WTC11 (cell line): ENCODE results near the gene ZRANB1.

Source experiments
- AR ChIP-seq: fragments of 250-450 bp; sonication (Bioruptor Pico); IDR thresholded peaks from 2 replicates; pipeline ENCODE4 v1.9.0; 2021; ENCODE audit warnings: mild to moderate bottlenecking
- ATF2 ChIP-seq: sonication (generic); formaldehyde crosslinking; IDR thresholded peaks from 2 replicates; pipeline ENCODE4 v1.8.1; 2022; ENCODE audit warnings: low read depth, missing genetic modification reagents, borderline replicate concordance
- CREB1 ChIP-seq: sonication (generic); formaldehyde crosslinking; IDR thresholded peaks from 2 replicates; pipeline ENCODE4 v1.8.0; 2023; ENCODE audit warnings: mild to moderate bottlenecking, missing genetic modification reagents
- CTCF ChIP-seq: fragments of 200-600 bp; IDR thresholded peaks from 2 replicates; pipeline ENCODE4 v1.8.0; 2022; ENCODE audit warnings: antibody characterized with exemption
- GABPB1 ChIP-seq: sonication (generic); formaldehyde crosslinking; IDR thresholded peaks from 2 replicates; pipeline ENCODE4 v1.8.1; 2023; ENCODE audit warnings: mild to moderate bottlenecking, missing genetic modification reagents
- GTF2I ChIP-seq: fragments of 250-450 bp; sonication (Bioruptor Pico); conservative IDR thresholded peaks from 2 replicates; pipeline ENCODE4 v1.4.0; 2021; ENCODE audit warnings: mild to moderate bottlenecking
- HMGXB4 ChIP-seq: sonication (generic); formaldehyde crosslinking; IDR thresholded peaks from 2 replicates; pipeline ENCODE4 v1.8.1; 2023; ENCODE audit warnings: mild to moderate bottlenecking, moderate library complexity, missing genetic modification reagents
- IRF1 ChIP-seq: sonication (generic); formaldehyde crosslinking; IDR thresholded peaks from 2 replicates; pipeline ENCODE4 v1.8.0; 2023; ENCODE audit warnings: missing genetic modification reagents
- JUN ChIP-seq: sonication (generic); formaldehyde crosslinking; IDR thresholded peaks from 2 replicates; pipeline ENCODE4 v1.8.0; 2023; ENCODE audit warnings: mild to moderate bottlenecking, missing genetic modification reagents
- MAX ChIP-seq: sonication (generic); formaldehyde crosslinking; IDR thresholded peaks from 2 replicates; pipeline ENCODE4 v1.8.0; 2022; ENCODE audit warnings: mild to moderate bottlenecking, missing genetic modification reagents
- MXD4 ChIP-seq: fragments of 250-450 bp; sonication (Bioruptor Pico); IDR thresholded peaks from 2 replicates; pipeline ENCODE4 v1.8.0; 2021; ENCODE audit warnings: mild to moderate bottlenecking, moderate library complexity, borderline replicate concordance
- ZBTB21 ChIP-seq: sonication (generic); formaldehyde crosslinking; IDR thresholded peaks from 2 replicates; pipeline ENCODE4 v1.8.1; 2023; ENCODE audit warnings: mild to moderate bottlenecking, missing genetic modification reagents, borderline replicate concordance
- ZNF263 ChIP-seq: sonication (generic); formaldehyde crosslinking; IDR thresholded peaks from 2 replicates; pipeline ENCODE4 v1.8.1; 2022; ENCODE audit warnings: low read depth, mild to moderate bottlenecking, moderate library complexity, missing genetic modification reagents

DNA sequence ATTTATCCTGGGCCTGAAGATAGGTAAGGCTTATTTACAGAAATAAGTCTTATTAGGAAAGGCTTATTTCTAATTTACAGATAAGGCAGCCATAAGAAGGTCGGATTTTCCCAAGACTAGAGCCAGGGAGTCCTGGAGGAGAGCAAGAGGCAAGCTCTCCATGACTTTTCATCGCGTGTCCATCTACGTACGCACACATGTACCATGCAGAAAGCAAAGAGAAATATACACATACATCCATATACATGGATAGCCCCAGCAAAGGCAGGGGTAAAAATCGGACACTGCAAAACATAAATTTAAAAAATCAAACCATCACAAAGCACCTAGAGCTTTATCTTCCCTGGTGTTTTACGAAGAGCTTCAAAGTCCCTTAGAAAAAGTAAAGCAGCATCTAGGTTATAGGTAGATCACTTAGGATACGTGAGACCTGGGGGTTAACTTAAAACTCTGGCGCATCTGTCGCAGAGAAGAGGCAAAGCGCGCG, 25.8 kb upstream of the ZRANB1 start:
- no peak for TF ChIP-seq IRF1
- TF ChIP-seq HMGXB4 (CRISPR knock-in tag): no peak
- TF ChIP-seq GABPB1 (CRISPR knock-in tag): no peak
- TF ChIP-seq CTCF: no peak
- no peak for TF ChIP-seq AR (CRISPR knock-in tag)
- TF ChIP-seq ATF2 (CRISPR knock-in tag): no peak
- TF ChIP-seq MAX (CRISPR knock-in tag): no peak
- TF ChIP-seq CREB1 (CRISPR knock-in tag): no peak
- TF ChIP-seq ZBTB21 (CRISPR knock-in tag): no peak
- TF ChIP-seq JUN (CRISPR knock-in tag): no peak
- no peak for TF ChIP-seq ZNF263 (CRISPR knock-in tag)
- no peak for TF ChIP-seq GTF2I
- TF ChIP-seq MXD4 (CRISPR knock-in tag): no peak
